K562 (cell line): Measurements from ENCODE around the gene SNX17. TPM values are rescaled to one million over a fixed set of nuclear protein-coding genes. Genes with fewer than 3 reads are reported as not detected.
A peak's percentile ranks its signal among the peaks of the same experiment; 100 is the strongest.

ENCODE experiments used
- ARHGAP35 ChIP-seq: fragments of 450-650 bp; IDR thresholded peaks from 2 replicates; pipeline ENCODE4 v1.6.1; 2018; ENCODE audit not compliant: partially characterized antibody
- CXXC5 ChIP-seq: fragments of 250-450 bp; sonication (Bioruptor Pico); IDR thresholded peaks from 2 replicates; pipeline ENCODE4 v1.8.0; 2022; ENCODE audit warnings: inconsistent platforms, mild to moderate bottlenecking, moderate library complexity
- HNRNPL ChIP-seq: fragments of 200-400 bp; formaldehyde crosslinking; IDR thresholded peaks from 2 replicates; pipeline ENCODE4 v1.6.1; 2017; ENCODE audit warnings: low read depth, mild to moderate bottlenecking, low read length
- MBD2 ChIP-seq: sonication (generic); IDR thresholded peaks from 2 replicates; pipeline ENCODE4 v1.6.1; 2016; ENCODE audit warnings: low read depth, borderline replicate concordance
- MCM2 ChIP-seq: fragments of 450-650 bp; IDR thresholded peaks from 2 replicates; pipeline ENCODE4 v1.6.1; 2017; ENCODE audit warnings: low read depth, mild to moderate bottlenecking
- PHTF2 ChIP-seq: fragments of 250-450 bp; sonication (Bioruptor Pico); IDR thresholded peaks from 2 replicates; pipeline ENCODE4 v1.5.0; 2021; ENCODE audit warnings: mild to moderate bottlenecking
- POLR2B ChIP-seq: fragments of 450-650 bp; IDR thresholded peaks from 2 replicates; pipeline ENCODE4 v1.6.1; 2018; ENCODE audit warnings: low read depth; ENCODE audit not compliant: partially characterized antibody
- PPARD ChIP-seq: fragments of 250-450 bp; sonication (Bioruptor Pico); IDR thresholded peaks from 2 replicates; pipeline ENCODE4 v1.8.0; 2022; ENCODE audit warnings: inconsistent platforms, mild to moderate bottlenecking, moderate library complexity
- RFX5 ChIP-seq: IDR thresholded peaks from 2 replicates; pipeline ENCODE4 v1.6.1; 2011; ENCODE audit warnings: low read depth, mild to moderate bottlenecking, improper control_type of control experiment, low read length
- SIRT6 ChIP-seq: IDR thresholded peaks from one replicate; pipeline ENCODE4 v1.6.1; 2012; ENCODE audit warnings: low read depth, mild to moderate bottlenecking, control low read depth, inconsistent platforms, low read length, moderate library complexity
- TEAD1 ChIP-seq, 2 experiments: fragments of 450-650 bp in 1 of 2; sonication (generic) in 1 of 2; formaldehyde crosslinking; IDR thresholded peaks; 2 replicates each; pipeline versions ENCODE4 v1.4.0 to v1.8.0; 2020 to 2022; ENCODE audit warnings: mild to moderate bottlenecking in 2 of 2, missing genetic modification reagents in 1 of 2
- polyA plus RNA-seq, 8 experiments: library from polyadenylated mRNA; depleted of rRNA in 4 of 8; stranded (reverse) in 5 of 8; unstranded in 3 of 8; fragments of >200 nt; fragmentation: Nextera tagmentation in 2 of 8; fragmentation: Illumina TruSeq in 1 of 8; extraction: Ambion mirVana in 2 of 8; extraction: Trizol in 1 of 8; gene quantifications; 2 replicates each; pipeline versions ENCODE4 v1.2.1 to v1.2.3, GENCODE V29; 2011 to 2014; ENCODE audit warnings: inconsistent platforms in 1 of 8, missing spikeins in 1 of 8
- total RNA-seq, 7 experiments: library from RNA; depleted of rRNA in 6 of 7; stranded (reverse); fragments of >200 nt in 6 of 7; fragmentation: Illumina TruSeq in 2 of 7; extraction: Trizol in 2 of 7; gene quantifications; 2 replicates each; pipeline versions ENCODE4 v1.2.1 to v1.2.3, GENCODE V29; 2011 to 2021; ENCODE audit warnings: low replicate concordance in 1 of 7
- TF ChIP-seq, protein P1 (sequence below): fragments of 450-650 bp; IDR thresholded peaks from 2 replicates; pipeline ENCODE4 v1.6.1; 2016
- TF ChIP-seq, protein P2 (sequence below): fragments of 450-650 bp; formaldehyde crosslinking; IDR thresholded peaks from 2 replicates; pipeline ENCODE4 v1.4.0; 2020; ENCODE audit warnings: mild to moderate bottlenecking
- TF ChIP-seq, protein P3 (sequence below): sonication (generic); formaldehyde crosslinking; IDR thresholded peaks from 2 replicates; pipeline ENCODE4 v1.8.0; 2023; ENCODE audit warnings: missing genetic modification reagents, mild to moderate bottlenecking, borderline replicate concordance
- TF ChIP-seq, protein P4 (sequence below), 2 experiments: IDR thresholded peaks in 1 of 2; conservative IDR thresholded peaks in 1 of 2; 2 replicates each; pipeline ENCODE4 v1.6.1; 2016; ENCODE audit warnings: low read depth in 2 of 2, mild to moderate bottlenecking in 1 of 2, missing compliant biosample characterization in 1 of 2, missing genetic modification characterization in 1 of 2, moderate library complexity in 1 of 2

The SNX17 gene
- total and polyA plus RNA-seq, 9 of the 15 experiments (the other 6 are each of a cell fraction or from before 2014, with no cell fraction given): 3.0 to 75.7 (median 54.6) TPM

DNA sequence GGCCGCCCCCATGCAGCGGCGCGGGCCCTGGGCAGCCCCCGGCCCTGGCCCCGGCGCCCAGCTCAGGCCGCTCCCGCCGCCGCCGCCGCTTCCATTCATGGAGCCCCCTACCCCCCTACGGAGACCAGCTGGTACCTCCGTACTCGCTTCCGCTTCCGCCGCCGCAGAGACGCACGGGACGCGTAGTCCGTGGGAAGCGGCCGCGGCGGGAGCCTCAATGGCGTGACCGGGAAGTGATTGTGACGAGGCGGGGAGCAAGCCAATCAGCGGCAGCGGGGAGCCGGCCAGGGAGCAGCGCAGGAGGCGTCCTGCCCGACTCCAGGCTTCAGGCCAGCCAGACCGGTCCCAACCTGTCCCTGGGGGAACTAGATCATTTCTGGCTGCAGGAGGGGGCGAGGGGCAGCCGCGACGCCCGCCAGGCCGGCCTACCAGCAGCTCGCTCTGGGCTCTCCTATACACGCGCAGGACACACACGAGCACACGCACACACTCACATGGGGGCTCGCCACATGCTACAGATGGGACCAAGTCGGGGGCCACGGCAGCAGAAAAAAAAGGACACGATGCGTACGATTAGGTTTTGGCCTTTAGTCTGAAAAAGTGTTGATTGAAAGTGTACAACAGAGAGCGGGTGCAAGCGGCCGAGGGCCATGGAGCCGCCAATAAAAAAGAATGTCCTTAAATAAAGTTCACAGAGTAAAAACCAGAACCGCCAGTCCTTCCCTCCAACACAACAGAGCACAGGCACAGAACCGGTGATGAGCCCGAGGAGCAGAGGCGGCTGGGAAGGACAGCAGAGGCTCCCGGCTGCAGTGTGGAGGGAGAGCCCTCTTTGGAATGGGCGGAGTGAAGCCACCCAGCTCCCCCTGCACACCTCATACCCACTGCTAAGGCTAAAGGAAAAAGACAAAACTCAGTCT is 10.5 kb downstream of the SNX17 start, which contains the start of gene ZNF513 (continued):
- TF ChIP-seq RFX5 (no peak), PHTF2 (CRISPR knock-in tag) (no peak), POLR2B (peak; percentile 85), CXXC5 (peak; percentile 94), TEAD1 (CRISPR knock-in tag; IDR thresholded peaks at IDR 0.05) (0 out of 4 replicates have a peak, but pooled peaks of 1 of the 2 experiments have one; percentile 19), ARHGAP35 (no peak), MBD2 (peak; percentile 91), PPARD (CRISPR knock-in tag) (no peak), SIRT6 (no peak), HNRNPL (no peak), MCM2 (no peak)
- TF ChIP-seq, protein P1, sequence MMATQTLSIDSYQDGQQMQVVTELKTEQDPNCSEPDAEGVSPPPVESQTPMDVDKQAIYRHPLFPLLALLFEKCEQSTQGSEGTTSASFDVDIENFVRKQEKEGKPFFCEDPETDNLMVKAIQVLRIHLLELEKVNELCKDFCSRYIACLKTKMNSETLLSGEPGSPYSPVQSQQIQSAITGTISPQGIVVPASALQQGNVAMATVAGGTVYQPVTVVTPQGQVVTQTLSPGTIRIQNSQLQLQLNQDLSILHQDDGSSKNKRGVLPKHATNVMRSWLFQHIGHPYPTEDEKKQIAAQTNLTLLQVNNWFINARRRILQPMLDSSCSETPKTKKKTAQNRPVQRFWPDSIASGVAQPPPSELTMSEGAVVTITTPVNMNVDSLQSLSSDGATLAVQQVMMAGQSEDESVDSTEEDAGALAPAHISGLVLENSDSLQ: peak; percentile 67
- TF ChIP-seq, protein P2, sequence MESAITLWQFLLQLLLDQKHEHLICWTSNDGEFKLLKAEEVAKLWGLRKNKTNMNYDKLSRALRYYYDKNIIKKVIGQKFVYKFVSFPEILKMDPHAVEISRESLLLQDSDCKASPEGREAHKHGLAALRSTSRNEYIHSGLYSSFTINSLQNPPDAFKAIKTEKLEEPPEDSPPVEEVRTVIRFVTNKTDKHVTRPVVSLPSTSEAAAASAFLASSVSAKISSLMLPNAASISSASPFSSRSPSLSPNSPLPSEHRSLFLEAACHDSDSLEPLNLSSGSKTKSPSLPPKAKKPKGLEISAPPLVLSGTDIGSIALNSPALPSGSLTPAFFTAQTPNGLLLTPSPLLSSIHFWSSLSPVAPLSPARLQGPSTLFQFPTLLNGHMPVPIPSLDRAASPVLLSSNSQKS (CRISPR knock-in tag): no peak
- TF ChIP-seq, protein P3, sequence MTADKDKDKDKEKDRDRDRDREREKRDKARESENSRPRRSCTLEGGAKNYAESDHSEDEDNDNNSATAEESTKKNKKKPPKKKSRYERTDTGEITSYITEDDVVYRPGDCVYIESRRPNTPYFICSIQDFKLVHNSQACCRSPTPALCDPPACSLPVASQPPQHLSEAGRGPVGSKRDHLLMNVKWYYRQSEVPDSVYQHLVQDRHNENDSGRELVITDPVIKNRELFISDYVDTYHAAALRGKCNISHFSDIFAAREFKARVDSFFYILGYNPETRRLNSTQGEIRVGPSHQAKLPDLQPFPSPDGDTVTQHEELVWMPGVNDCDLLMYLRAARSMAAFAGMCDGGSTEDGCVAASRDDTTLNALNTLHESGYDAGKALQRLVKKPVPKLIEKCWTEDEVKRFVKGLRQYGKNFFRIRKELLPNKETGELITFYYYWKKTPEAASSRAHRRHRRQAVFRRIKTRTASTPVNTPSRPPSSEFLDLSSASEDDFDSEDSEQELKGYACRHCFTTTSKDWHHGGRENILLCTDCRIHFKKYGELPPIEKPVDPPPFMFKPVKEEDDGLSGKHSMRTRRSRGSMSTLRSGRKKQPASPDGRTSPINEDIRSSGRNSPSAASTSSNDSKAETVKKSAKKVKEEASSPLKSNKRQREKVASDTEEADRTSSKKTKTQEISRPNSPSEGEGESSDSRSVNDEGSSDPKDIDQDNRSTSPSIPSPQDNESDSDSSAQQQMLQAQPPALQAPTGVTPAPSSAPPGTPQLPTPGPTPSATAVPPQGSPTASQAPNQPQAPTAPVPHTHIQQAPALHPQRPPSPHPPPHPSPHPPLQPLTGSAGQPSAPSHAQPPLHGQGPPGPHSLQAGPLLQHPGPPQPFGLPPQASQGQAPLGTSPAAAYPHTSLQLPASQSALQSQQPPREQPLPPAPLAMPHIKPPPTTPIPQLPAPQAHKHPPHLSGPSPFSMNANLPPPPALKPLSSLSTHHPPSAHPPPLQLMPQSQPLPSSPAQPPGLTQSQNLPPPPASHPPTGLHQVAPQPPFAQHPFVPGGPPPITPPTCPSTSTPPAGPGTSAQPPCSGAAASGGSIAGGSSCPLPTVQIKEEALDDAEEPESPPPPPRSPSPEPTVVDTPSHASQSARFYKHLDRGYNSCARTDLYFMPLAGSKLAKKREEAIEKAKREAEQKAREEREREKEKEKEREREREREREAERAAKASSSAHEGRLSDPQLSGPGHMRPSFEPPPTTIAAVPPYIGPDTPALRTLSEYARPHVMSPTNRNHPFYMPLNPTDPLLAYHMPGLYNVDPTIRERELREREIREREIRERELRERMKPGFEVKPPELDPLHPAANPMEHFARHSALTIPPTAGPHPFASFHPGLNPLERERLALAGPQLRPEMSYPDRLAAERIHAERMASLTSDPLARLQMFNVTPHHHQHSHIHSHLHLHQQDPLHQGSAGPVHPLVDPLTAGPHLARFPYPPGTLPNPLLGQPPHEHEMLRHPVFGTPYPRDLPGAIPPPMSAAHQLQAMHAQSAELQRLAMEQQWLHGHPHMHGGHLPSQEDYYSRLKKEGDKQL (CRISPR knock-in tag): 0 out of 2 replicates have a peak, but pooled peaks have one; percentile 50
- TF ChIP-seq, protein P4, sequence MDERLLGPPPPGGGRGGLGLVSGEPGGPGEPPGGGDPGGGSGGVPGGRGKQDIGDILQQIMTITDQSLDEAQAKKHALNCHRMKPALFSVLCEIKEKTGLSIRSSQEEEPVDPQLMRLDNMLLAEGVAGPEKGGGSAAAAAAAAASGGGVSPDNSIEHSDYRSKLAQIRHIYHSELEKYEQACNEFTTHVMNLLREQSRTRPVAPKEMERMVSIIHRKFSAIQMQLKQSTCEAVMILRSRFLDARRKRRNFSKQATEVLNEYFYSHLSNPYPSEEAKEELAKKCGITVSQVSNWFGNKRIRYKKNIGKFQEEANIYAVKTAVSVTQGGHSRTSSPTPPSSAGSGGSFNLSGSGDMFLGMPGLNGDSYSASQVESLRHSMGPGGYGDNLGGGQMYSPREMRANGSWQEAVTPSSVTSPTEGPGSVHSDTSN (CRISPR knock-in tag; IDR thresholded peaks at IDR 0.05; ENCODE audit: low read depth): no peak
- TF ChIP-seq, protein P4 (tag; conservative IDR thresholded peaks at IDR 0.05; ENCODE audit: low read depth): no peak
